ENCODE measurements around the gene NIBAN1. TPM values are rescaled to one million over a fixed set of nuclear protein-coding genes. Genes with fewer than 3 reads are reported as not detected.
A peak's percentile ranks its signal among the peaks of the same experiment; 100 is the strongest.

NIBAN1 gene
- total RNA-seq, 1 experiment from 2014 or later: 15.6 TPM

DNA sequence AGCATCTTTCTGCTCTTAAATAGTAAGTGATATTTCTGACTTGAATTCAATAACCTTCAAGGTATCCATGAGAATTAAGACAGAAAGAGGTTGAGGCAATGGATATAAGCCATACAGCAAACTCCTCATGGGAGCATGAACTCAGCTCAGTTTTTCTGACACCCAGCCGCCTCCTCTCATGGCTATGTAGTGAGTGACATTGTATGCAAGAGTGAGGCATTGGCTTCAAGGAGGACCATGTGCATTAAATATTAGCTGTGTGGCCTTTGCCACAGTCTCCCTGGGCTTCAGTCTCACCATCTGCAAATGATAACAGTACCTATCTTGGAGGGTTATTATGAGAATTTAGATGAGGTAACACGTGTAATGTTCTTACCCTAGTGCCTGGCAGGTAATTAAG, 23.4 kb downstream of the NIBAN1 start:
- DNase-seq (ENCODE audit: unreplicated experiment): no peak
- TF ChIP-seq, protein P1, sequence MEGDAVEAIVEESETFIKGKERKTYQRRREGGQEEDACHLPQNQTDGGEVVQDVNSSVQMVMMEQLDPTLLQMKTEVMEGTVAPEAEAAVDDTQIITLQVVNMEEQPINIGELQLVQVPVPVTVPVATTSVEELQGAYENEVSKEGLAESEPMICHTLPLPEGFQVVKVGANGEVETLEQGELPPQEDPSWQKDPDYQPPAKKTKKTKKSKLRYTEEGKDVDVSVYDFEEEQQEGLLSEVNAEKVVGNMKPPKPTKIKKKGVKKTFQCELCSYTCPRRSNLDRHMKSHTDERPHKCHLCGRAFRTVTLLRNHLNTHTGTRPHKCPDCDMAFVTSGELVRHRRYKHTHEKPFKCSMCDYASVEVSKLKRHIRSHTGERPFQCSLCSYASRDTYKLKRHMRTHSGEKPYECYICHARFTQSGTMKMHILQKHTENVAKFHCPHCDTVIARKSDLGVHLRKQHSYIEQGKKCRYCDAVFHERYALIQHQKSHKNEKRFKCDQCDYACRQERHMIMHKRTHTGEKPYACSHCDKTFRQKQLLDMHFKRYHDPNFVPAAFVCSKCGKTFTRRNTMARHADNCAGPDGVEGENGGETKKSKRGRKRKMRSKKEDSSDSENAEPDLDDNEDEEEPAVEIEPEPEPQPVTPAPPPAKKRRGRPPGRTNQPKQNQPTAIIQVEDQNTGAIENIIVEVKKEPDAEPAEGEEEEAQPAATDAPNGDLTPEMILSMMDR (IDR thresholded peaks at IDR 0.05; ENCODE audit: unreplicated experiment): no peak
- ChIA-PET POLR2A (interaction anchor here (0.9 to 1.0 kb wide), 2 partner anchors 13 to 21 kb away, joined by 3 read pairs; no protein-coding TSS in a partner anchor), CTCF (interaction anchor here (1.1 to 1.2 kb wide), 2 partner anchors 9 to 146 kb away, joined by 3 to 4 read pairs; no protein-coding TSS in a partner anchor)
- Mint-ChIP-seq H3K4me1 (ENCODE audit: insufficient read depth, unreplicated experiment) (peaks cover 10% of the 10 kb centered on the region), H3K4me3 (ENCODE audit: unreplicated experiment) (no peak overlapping the region), H3K9me3 (ENCODE audit: unreplicated experiment) (no peaks in the 10 kb centered on the region), H3K27me3 (ENCODE audit: insufficient read depth, unreplicated experiment) (peaks cover 20% of the 10 kb centered on the region), H3K27ac (ENCODE audit: low read depth, unreplicated experiment) (no peak overlapping the region), H3K36me3 (ENCODE audit: insufficient read depth, unreplicated experiment) (no peaks in the 10 kb centered on the region)
- intact Hi-C loops (cut with micrococcal nuclease): no loop called here
- no TSS peak for BruUV-seq (replicated peaks)

DNA sequence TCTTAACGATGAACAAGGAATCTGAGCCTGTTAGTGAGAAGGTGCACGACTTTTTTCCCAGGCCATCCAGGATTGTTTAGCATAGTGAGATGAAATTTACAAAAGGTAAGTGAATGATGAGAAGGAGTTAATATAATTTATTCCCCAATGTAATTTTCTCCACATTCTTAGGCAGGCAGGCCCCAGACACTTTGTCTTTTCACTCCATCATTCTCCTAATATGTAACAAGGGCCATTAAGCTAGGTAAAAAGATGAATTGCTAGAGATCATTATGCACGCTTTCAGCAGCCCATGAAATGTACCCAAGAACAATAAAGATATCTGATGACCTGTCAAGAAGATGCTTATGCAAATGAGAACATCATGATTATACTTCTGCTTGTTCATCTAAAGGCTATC, 24.1 kb downstream of the NIBAN1 start:
- no peaks in the 10 kb centered on the region for H3K9me3 Mint-ChIP-seq (ENCODE audit: unreplicated experiment)

DNA sequence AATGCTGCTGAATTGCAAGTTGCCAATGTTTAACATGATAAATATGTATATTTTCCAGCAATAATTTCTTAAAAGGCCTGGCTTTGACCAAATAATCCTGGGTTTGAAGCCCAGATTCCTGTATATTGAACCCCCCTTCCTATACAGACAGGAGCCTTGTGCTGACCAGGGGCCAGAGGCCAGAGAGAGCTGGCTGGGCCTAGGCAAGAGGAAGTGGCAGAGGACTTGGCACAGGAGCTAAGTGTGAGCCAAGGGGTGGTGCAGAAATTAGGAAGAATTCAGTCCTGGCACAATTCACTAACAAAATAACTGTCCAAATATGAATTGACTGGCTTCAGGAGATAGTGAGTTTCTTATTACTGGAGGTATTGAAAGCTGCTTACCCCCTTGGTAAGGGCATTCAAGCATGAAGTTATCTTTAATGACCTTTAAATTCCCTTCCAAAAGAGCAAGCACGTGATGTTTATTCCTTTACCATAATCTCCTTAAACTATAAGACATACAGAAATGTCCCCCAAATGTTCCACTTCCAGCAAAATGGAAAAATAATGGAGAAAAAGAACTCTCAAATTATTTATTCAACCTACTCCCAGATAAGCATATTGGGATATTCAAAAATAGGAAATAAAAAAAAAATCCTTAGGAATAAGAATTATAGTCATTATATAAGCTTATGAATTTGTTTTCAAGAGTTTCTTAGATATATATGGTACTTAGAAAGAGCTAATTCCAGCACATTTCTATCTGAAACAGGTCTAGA, 26.6 kb downstream of the NIBAN1 start:
- intact Hi-C loops (cut with micrococcal nuclease): no loop called here
- TF ChIP-seq, protein P1 (IDR thresholded peaks at IDR 0.05; ENCODE audit: unreplicated experiment): no peak
- no TSS peak for BruUV-seq (replicated peaks)
- H3K4me3 Mint-ChIP-seq (ENCODE audit: unreplicated experiment): no peak overlapping the region
- no peaks in the 10 kb centered on the region for H3K9me3 Mint-ChIP-seq (ENCODE audit: unreplicated experiment)
- ChIA-PET POLR2A (interaction anchor here (1.0 kb wide), 1 partner anchor 10 kb away, joined by 3 read pairs; no protein-coding TSS in a partner anchor), CTCF (no interaction called here)
- peaks cover 50% of the 10 kb centered on the region for H3K27me3 Mint-ChIP-seq (ENCODE audit: insufficient read depth, unreplicated experiment)
- H3K36me3 Mint-ChIP-seq (ENCODE audit: insufficient read depth, unreplicated experiment): no peaks in the 10 kb centered on the region
- DNase-seq (ENCODE audit: unreplicated experiment): no peak
- H3K27ac Mint-ChIP-seq (ENCODE audit: low read depth, unreplicated experiment): no peak overlapping the region
- H3K4me1 Mint-ChIP-seq (ENCODE audit: insufficient read depth, unreplicated experiment): no peaks in the 10 kb centered on the region

More for the DNA sequence above, 24.1 kb downstream of the NIBAN1 start:
- ChIA-PET POLR2A (interaction anchor here (1.0 kb wide), 1 partner anchor 21 kb away, joined by 3 read pairs; no protein-coding TSS in a partner anchor), CTCF (interaction anchor here (1.2 kb wide), 1 partner anchor 145 kb away, joined by 3 read pairs; no protein-coding TSS in a partner anchor)
- Mint-ChIP-seq H3K4me1 (ENCODE audit: insufficient read depth, unreplicated experiment) (peaks cover 10% of the 10 kb centered on the region), H3K4me3 (ENCODE audit: unreplicated experiment) (no peak overlapping the region), H3K36me3 (ENCODE audit: insufficient read depth, unreplicated experiment) (no peaks in the 10 kb centered on the region), H3K27ac (ENCODE audit: low read depth, unreplicated experiment) (no peak overlapping the region), H3K27me3 (ENCODE audit: insufficient read depth, unreplicated experiment) (peaks cover 27% of the 10 kb centered on the region)
- intact Hi-C loops (cut with micrococcal nuclease): no loop called here
- BruUV-seq (replicated peaks): no TSS peak
- no peak for DNase-seq (ENCODE audit: unreplicated experiment)
- TF ChIP-seq, protein P1 (IDR thresholded peaks at IDR 0.05; ENCODE audit: unreplicated experiment): no peak

DNA sequence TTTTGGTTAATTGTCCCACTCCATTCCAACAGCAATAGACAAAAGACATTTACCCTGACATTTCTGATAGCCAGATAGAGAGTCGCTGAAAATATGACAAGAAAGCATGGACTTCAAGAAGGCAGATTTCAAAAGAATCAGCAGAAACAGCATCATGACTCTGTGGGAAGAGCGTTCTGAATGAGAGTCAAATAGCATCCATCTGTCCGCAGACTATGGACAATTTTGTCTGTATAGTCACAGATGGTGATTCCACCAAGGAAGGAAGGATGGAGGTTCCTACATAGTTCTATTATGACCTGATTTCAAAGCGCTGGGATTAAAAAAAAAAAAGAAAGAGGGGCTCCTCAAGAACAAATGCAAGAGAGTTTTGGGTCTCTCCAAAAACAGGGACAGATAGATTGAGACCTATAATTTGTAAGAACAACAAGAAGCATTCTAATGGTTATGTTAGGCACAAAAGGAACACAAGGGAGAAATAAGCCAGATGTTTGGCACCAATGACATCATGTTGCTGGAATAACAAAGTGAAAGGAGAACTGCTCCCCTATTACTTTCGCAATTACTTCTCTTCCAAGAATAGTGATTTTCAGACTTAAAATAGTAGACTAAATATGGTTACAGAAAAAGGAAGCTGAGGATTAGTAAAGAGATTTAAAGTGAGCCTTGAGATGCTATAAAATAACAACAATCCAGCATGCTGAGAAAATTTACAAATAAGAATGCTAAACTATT, 28.5 kb downstream of the NIBAN1 start:
- H3K27me3 Mint-ChIP-seq (ENCODE audit: insufficient read depth, unreplicated experiment): peaks cover 42% of the 10 kb centered on the region
- H3K4me1 Mint-ChIP-seq (ENCODE audit: insufficient read depth, unreplicated experiment): no peaks in the 10 kb centered on the region
- no peak overlapping the region for H3K4me3 Mint-ChIP-seq (ENCODE audit: unreplicated experiment)
- no peaks in the 10 kb centered on the region for H3K9me3 Mint-ChIP-seq (ENCODE audit: unreplicated experiment)
- DNase-seq (ENCODE audit: unreplicated experiment): peak; percentile 11
- ChIA-PET POLR2A (interaction anchor here (1.7 kb wide), 1 partner anchor 9 kb away, joined by 5 read pairs; no protein-coding TSS in a partner anchor), CTCF (no interaction called here)
- intact Hi-C loops (cut with micrococcal nuclease): no loop called here
- TF ChIP-seq, protein P1 (IDR thresholded peaks at IDR 0.05; ENCODE audit: unreplicated experiment): no peak
- no peaks in the 10 kb centered on the region for H3K36me3 Mint-ChIP-seq (ENCODE audit: insufficient read depth, unreplicated experiment)
- H3K27ac Mint-ChIP-seq (ENCODE audit: low read depth, unreplicated experiment): no peak overlapping the region
- BruUV-seq (replicated peaks): no TSS peak
